Activated CD8-positive, alpha-beta memory T cell treated with anti-CD3 and anti-CD28 coated beads for 1 hour (primary cell): ENCODE measurements around the gene KCNK13.
"Not testable (repeated sequence)": the region's sequence is repeated elsewhere in the genome, so short reads cannot be mapped to it uniquely, and the experiment has no call there.

Experiments
- DNase-seq, 2 donors: peaks; one replicate each; pipeline ENCODE4 v3.0.0-alpha.2; 2020; ENCODE audit warnings: low read depth in 1 of 2; ENCODE audit errors: extremely low read depth in 1 of 2

The KCNK13 gene

GRCh38 chr14:90061685-90062126, at the start of gene KCNK13:
Gene KCNK13 (plus strand): TSS chr14:90061994. CDS start chr14:90062206, 212 bp downstream.
- DNase-seq, result no peak

- no peak for DNase-seq
Observed at GRCh38 chr14:90017371-90017770, 44.4 kb upstream of the KCNK13 start.

- no peak for DNase-seq
Observed at GRCh38 chr14:90019824-90020523, 41.8 kb upstream of the KCNK13 start.

DNA sequence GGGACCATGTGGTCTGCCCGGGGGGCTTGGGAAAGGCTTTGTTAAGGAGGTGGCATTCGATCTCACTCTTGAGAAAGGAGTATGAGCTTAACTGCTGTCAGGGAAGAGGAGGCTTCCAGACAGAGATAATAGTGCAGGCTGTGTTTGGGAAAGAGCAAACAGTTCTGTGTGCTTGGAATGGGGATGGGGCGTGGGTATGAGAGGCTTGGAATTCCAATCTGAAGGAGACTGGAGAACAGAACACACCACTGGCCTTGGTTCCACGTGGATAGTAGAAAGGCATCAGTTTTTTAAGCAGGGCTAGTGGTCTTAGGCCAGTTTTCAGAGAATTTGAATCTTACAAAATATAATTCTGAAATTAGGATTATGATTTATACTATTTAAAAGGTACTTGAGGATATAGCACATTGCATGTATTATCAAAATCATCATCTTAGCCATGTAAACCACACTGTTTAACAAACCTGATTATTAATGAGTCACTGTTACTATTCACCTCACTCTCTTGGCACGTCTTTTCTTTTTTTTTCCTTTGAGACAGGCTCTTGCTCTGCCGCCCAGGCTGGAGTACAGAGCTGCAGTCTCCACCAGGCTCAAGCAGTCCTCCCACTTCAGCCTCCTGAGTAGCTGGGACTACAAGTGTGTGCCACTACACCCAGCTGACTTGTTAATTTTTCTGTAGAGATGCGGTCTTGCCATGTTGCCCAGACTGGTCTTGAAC, 38.5 kb upstream of the KCNK13 start:
- no peak for DNase-seq

- DNase-seq, result no peak
Observed at GRCh38 chr14:90024910-90025309, 36.9 kb upstream of the KCNK13 start.

GRCh38 chr14:90026608-90027007, 35.2 kb upstream of the KCNK13 start:
- DNase-seq, result not testable (repeated sequence)

- no peak for DNase-seq
Observed at GRCh38 chr14:90027842-90028241, 34.0 kb upstream of the KCNK13 start.

DNA sequence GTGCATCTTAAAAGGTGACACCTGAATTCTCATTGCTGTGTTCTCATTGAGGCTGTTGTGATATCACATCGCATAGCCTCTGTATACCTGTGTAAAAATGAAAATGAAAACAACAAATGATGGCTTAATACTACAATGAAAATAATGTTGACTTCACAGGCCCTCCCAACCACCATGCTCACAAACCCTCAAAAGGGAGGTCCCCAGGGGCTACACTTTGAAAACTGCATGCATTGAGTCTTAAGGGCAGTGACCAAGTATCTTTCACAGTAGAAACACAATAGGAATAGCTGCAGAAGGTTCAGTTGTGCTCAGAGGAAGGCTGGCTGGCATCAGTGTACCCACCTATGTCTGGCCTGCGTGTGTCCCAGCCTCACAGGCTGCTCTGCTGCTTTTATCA, 27.6 kb upstream of the KCNK13 start:
- DNase-seq, result no peak

- no peak for DNase-seq
Observed at GRCh38 chr14:90034835-90035525, 26.8 kb upstream of the KCNK13 start.

GRCh38 chr14:90039253-90040010, 22.4 kb upstream of the KCNK13 start:
- no peak for DNase-seq

- no peak for DNase-seq
Observed at GRCh38 chr14:90040411-90040810, 21.4 kb upstream of the KCNK13 start.

DNA sequence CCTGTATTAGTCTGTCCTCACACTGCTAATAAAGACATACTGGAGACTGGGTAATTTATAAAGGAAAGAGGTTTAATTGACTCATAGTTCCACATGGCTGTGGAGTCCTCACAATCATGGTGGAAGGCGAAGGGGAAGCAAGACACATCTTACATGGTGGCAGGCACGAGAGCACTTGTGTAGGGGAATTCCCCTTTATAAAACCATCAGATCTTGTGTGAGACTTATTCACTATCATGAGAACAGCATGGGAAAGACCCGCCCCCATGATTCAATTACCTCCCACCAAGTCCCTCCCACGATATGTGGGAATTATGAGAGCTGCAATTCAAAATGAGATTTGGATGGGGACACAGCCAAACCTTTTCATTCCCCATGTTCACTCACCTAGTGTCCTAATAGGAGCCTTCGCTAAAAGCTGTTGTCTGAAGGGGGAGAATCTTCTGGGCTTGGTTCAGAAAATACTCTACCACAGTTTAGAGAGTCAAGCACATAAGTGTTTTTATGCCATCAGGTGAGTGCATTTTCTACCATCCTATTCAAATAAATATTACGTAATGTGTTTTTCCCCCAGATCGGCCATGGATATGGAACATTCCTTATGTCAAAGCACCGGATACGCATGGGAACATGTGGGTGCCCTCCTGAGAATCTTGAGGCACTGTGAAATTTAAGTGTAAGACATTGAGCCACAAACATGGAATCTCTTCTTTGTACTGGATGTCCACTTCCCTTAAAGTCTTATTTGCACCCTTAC, 19.1 kb upstream of the KCNK13 start:
- no peak for DNase-seq

DNA sequence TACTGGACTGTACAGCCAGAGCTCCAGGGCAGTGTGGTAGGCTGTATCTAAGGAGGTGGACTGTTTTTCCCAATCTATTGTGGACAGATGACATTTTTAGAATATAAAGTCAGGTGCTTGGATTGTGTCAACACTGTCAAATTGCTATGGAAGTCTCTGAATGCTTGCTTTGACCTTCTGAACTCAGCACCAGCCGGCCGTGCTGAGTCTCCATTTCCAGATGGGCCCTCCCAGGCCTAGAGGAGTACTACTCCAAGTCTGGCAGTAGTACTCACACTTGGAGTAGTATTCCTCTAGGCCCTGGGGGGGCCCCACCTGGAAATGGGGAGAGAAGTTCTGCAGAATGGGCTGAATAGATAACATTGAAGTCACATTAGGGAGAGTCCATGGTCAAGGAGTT, 16.2 kb upstream of the KCNK13 start:
- DNase-seq, result no peak

DNA sequence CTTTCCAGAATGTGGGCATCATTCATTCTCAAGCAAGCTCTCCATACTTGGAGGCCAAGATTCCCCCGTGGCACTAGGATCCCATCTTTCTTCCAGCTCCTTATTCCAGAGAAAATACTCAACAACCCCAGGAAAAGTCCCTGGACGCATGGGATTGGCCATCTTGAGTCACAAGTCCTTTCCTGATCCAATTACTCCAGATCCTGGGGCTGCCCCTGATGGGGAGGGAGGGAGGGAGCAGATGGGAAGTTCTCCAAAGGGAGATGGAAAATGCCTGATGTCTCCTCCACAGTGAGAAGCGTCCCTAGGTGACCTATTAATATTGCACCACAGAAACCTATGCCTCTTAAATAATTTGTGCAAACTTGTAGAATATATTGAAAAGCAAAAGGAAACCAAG, 12.4 kb upstream of the KCNK13 start:
- DNase-seq, result no peak

GRCh38 chr14:90050271-90050670, 11.5 kb upstream of the KCNK13 start:
- DNase-seq, result no peak

DNA sequence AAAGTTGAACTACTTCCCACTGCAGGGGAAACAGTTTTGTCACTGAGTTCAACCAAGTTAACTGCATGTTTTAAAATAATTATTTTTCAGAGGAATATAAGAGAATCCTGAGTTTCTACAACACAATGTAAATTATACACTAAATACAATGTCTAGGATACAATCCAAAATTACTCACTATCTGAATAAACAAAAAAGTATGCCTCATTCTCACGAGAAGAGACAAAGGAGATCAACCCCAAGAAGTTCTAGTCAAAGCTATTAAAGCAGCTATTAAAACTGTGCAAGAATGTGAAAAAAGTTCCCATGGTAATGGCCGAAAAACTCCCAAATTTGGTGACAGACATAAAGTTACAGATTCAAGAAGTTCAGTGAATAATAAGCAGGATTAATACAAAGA, 8.8 kb upstream of the KCNK13 start:
- no peak for DNase-seq

- no peak for DNase-seq
Observed at GRCh38 chr14:90054803-90055202, 7.0 kb upstream of the KCNK13 start.

- no peak for DNase-seq
Observed at GRCh38 chr14:90056826-90057225, 5.0 kb upstream of the KCNK13 start.

- DNase-seq, result no peak
Observed at GRCh38 chr14:90058876-90059458, 2.8 kb upstream of the KCNK13 start.
